WTC11 (cell line): ENCODE measurements around the gene SMIM3. TPM values are rescaled to one million over a fixed set of nuclear protein-coding genes. Genes with fewer than 3 reads are reported as not detected.

Experiments used
- ATAC-seq: fragments of 200-7000 bp; cut with Tn5 transposase; 2 replicates; pipeline ENCODE4 v1.10.0; 2021; ENCODE audit warnings: mild to moderate bottlenecking, moderate library complexity
- CTCF ChIA-PET: fragments of 300-600 bp; sonication (Branson Sonifier 250); formaldehyde crosslinking; loops from one replicate; lab custom pipeline; 2021; ENCODE audit warnings: antibody characterized with exemption; lab: Charles Lee
- POLR2A ChIA-PET: fragments of 350-600 bp; sonication (Branson Sonifier 250); formaldehyde crosslinking; loops from one replicate; lab custom pipeline; 2021; ENCODE audit warnings: antibody characterized with exemption; lab: Charles Lee
- DNase-seq: peaks from one replicate; pipeline ENCODE4 v3.0.0; 2021; ENCODE audit warnings: low spot score
- H3K27ac Mint-ChIP-seq: 2 replicates; pipeline ENCODE4 v1.8.0; 2021; ENCODE audit warnings: mixed read lengths
- H3K27me3 Mint-ChIP-seq: 2 replicates; pipeline ENCODE4 v1.8.0; 2021; ENCODE audit warnings: low read depth, mild to moderate bottlenecking, moderate library complexity, mixed read lengths
- H3K36me3 Mint-ChIP-seq: 2 replicates; pipeline ENCODE4 v1.8.0; 2021; ENCODE audit warnings: mixed read lengths
- H3K4me1 Mint-ChIP-seq: 2 replicates; pipeline ENCODE4 v1.8.0; 2022; ENCODE audit warnings: mixed read lengths
- H3K4me3 Mint-ChIP-seq: 2 replicates; pipeline ENCODE4 v1.8.0; 2021; ENCODE audit warnings: mild to moderate bottlenecking, moderate library complexity, mixed read lengths
- H3K9me3 Mint-ChIP-seq: 2 replicates; pipeline ENCODE4 v1.8.0; 2021; ENCODE audit warnings: mixed read lengths
- CREB1 ChIP-seq: sonication (generic); formaldehyde crosslinking; IDR thresholded peaks from 2 replicates; pipeline ENCODE4 v1.8.0; 2023; ENCODE audit warnings: mild to moderate bottlenecking, missing genetic modification reagents
- CREM ChIP-seq: sonication (generic); formaldehyde crosslinking; IDR thresholded peaks from 2 replicates; pipeline ENCODE4 v1.8.1; 2022; ENCODE audit warnings: mild to moderate bottlenecking, missing genetic modification reagents, moderate library complexity
- HMGA2 ChIP-seq: fragments of 250-450 bp; sonication (Bioruptor Pico); IDR thresholded peaks from 2 replicates; pipeline ENCODE4 v1.4.0; 2021; ENCODE audit warnings: mild to moderate bottlenecking, moderate library complexity
- IRF2 ChIP-seq: sonication (generic); formaldehyde crosslinking; IDR thresholded peaks from 2 replicates; pipeline ENCODE4 v1.8.0; 2022; ENCODE audit warnings: low read depth, missing genetic modification reagents, borderline replicate concordance
- MYBL2 ChIP-seq: sonication (generic); formaldehyde crosslinking; IDR thresholded peaks from 2 replicates; pipeline ENCODE4 v1.8.1; 2023; ENCODE audit warnings: mild to moderate bottlenecking, moderate library complexity, missing genetic modification reagents
- NFATC4 ChIP-seq: fragments of 250-450 bp; sonication (Bioruptor Pico); IDR thresholded peaks from 2 replicates; pipeline ENCODE4 v1.9.0; 2021; ENCODE audit warnings: mild to moderate bottlenecking
- NR1H2 ChIP-seq: sonication (generic); formaldehyde crosslinking; IDR thresholded peaks from 2 replicates; pipeline ENCODE4 v1.9.0; 2021; ENCODE audit warnings: mild to moderate bottlenecking, moderate library complexity, missing genetic modification reagents
- PRRX2 ChIP-seq: fragments of 250-450 bp; sonication (Bioruptor Pico); IDR thresholded peaks from 2 replicates; pipeline ENCODE4 v1.8.0; 2021; ENCODE audit warnings: mild to moderate bottlenecking
- ZNF121 ChIP-seq: sonication (generic); formaldehyde crosslinking; IDR thresholded peaks from 2 replicates; pipeline ENCODE4 v1.8.0; 2023; ENCODE audit warnings: missing genetic modification reagents
- ZNF138 ChIP-seq: sonication (generic); formaldehyde crosslinking; conservative IDR thresholded peaks from 2 replicates; pipeline ENCODE4 v1.8.1; 2022; ENCODE audit warnings: mild to moderate bottlenecking, moderate library complexity, missing genetic modification reagents
- ZNF396 ChIP-seq: fragments of 250-450 bp; sonication (Bioruptor Pico); IDR thresholded peaks from 2 replicates; pipeline ENCODE4 v1.8.0; 2021; ENCODE audit warnings: mild to moderate bottlenecking, moderate library complexity, borderline replicate concordance
- total RNA-seq: library from RNA; stranded (reverse); gene quantifications from 3 replicates; pipeline ENCODE4 v1.2.3, GENCODE V29; 2021
- TF ChIP-seq, protein P1 (sequence below): sonication (generic); formaldehyde crosslinking; IDR thresholded peaks from 2 replicates; pipeline ENCODE4 v1.8.1; 2023; ENCODE audit warnings: mild to moderate bottlenecking, moderate library complexity, missing genetic modification reagents
- TF ChIP-seq, protein P2 (sequence below): fragments of 250-450 bp; sonication (Bioruptor Pico); conservative IDR thresholded peaks from 2 replicates; pipeline ENCODE4 v1.9.0; 2021; ENCODE audit warnings: mild to moderate bottlenecking
- TF ChIP-seq, protein P3 (sequence below): sonication (generic); formaldehyde crosslinking; conservative IDR thresholded peaks from 2 replicates; pipeline ENCODE4 v1.8.1; 2022; ENCODE audit warnings: mild to moderate bottlenecking, missing genetic modification reagents
- TF ChIP-seq, protein P4 (sequence below): sonication (generic); formaldehyde crosslinking; IDR thresholded peaks from 2 replicates; pipeline ENCODE4 v1.8.0; 2022; ENCODE audit warnings: mild to moderate bottlenecking, missing genetic modification reagents
- TF ChIP-seq, protein P5 (sequence below): sonication (generic); formaldehyde crosslinking; IDR thresholded peaks from 2 replicates; pipeline ENCODE4 v1.8.1; 2022; ENCODE audit warnings: missing genetic modification reagents, borderline replicate concordance
- TF ChIP-seq, protein P6 (sequence below): fragments of 250-450 bp; sonication (Bioruptor Pico); IDR thresholded peaks from 2 replicates; pipeline ENCODE4 v1.8.0; 2021; ENCODE audit warnings: mild to moderate bottlenecking
- TF ChIP-seq, protein P7 (sequence below): sonication (generic); formaldehyde crosslinking; IDR thresholded peaks from 2 replicates; pipeline ENCODE4 v1.8.1; 2023; ENCODE audit warnings: mild to moderate bottlenecking, missing genetic modification reagents, borderline replicate concordance

SMIM3 gene
- total RNA-seq, 1 experiment from 2014 or later = 14.1 TPM

DNA sequence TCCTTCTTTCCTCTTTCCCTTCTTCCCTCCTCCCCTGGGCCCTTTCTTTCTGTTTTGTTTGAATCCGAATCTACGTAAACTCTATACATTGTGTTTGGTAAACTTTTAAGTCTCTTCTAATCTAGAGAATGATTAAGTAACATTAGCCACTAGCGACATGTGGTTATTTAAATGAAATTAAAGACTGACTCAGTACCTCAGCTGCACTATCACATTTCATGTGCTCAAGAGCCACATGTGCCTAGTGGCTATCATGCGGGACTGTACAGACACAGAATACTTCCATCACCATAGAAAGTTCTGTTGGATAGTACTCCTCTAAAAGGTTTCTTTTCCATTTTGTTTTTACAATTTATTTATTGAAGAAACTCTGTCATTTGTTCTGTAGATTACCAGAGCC lies 48.7 kb upstream of the SMIM3 start:
- TF ChIP-seq NR1H2 (CRISPR knock-in tag) = no peak
- TF ChIP-seq, protein P1, sequence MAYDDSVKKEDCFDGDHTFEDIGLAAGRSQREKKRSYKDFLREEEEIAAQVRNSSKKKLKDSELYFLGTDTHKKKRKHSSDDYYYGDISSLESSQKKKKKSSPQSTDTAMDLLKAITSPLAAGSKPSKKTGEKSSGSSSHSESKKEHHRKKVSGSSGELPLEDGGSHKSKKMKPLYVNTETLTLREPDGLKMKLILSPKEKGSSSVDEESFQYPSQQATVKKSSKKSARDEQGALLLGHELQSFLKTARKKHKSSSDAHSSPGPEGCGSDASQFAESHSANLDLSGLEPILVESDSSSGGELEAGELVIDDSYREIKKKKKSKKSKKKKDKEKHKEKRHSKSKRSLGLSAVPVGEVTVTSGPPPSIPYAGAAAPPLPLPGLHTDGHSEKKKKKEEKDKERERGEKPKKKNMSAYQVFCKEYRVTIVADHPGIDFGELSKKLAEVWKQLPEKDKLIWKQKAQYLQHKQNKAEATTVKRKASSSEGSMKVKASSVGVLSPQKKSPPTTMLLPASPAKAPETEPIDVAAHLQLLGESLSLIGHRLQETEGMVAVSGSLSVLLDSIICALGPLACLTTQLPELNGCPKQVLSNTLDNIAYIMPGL = no peak
- TF ChIP-seq, protein P2, sequence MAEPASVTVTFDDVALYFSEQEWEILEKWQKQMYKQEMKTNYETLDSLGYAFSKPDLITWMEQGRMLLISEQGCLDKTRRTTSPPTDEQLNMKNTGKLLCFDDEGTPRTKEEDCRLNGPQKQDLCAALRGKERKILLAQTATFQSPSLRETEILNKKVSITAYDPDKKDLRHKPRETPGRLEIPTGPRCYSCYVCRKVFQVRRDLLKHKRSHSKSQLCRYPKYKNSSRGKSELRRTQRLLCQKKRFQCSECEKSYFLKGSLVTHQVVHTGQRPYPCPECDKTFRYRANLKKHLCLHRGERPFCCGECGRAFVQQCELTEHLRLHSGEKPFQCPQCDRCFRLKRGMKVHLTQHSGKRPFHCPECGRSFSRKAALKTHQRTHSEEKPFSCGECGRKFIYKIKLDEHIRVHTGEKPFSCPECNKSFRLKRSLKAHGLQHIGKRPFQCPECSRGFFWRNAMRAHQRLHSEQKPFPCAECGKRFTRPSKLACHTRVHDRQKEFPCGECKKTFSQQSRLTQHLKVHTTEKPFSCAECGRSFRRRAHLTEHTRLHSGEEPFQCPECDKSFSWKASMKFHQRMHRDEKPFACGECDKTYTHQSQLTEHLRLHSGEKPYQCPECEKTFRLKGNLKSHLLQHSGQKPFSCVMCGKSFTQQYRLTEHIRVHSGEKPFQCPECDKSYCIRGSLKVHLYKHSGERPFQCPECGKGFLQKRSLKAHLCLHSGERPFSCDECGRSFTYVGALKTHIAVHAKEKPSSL (CRISPR knock-in tag) = no peak
- TF ChIP-seq NFATC4 (CRISPR knock-in tag) = no peak
- no peak for TF ChIP-seq MYBL2
- TF ChIP-seq, protein P3, sequence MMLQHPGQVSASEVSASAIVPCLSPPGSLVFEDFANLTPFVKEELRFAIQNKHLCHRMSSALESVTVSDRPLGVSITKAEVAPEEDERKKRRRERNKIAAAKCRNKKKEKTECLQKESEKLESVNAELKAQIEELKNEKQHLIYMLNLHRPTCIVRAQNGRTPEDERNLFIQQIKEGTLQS (CRISPR knock-in tag) = no peak
- no peak for TF ChIP-seq IRF2 (CRISPR knock-in tag)
- no peak for TF ChIP-seq HMGA2 (CRISPR knock-in tag)
- TF ChIP-seq, protein P4, sequence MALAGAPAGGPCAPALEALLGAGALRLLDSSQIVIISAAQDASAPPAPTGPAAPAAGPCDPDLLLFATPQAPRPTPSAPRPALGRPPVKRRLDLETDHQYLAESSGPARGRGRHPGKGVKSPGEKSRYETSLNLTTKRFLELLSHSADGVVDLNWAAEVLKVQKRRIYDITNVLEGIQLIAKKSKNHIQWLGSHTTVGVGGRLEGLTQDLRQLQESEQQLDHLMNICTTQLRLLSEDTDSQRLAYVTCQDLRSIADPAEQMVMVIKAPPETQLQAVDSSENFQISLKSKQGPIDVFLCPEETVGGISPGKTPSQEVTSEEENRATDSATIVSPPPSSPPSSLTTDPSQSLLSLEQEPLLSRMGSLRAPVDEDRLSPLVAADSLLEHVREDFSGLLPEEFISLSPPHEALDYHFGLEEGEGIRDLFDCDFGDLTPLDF (CRISPR knock-in tag) = no peak
- TF ChIP-seq, protein P5, sequence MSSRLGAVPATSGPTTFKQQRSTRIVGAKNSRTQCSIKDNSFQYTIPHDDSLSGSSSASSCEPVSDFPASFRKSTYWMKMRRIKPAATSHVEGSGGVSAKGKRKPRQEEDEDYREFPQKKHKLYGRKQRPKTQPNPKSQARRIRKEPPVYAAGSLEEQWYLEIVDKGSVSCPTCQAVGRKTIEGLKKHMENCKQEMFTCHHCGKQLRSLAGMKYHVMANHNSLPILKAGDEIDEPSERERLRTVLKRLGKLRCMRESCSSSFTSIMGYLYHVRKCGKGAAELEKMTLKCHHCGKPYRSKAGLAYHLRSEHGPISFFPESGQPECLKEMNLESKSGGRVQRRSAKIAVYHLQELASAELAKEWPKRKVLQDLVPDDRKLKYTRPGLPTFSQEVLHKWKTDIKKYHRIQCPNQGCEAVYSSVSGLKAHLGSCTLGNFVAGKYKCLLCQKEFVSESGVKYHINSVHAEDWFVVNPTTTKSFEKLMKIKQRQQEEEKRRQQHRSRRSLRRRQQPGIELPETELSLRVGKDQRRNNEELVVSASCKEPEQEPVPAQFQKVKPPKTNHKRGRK (CRISPR knock-in tag) = no peak
- no peak for TF ChIP-seq CREM (CRISPR knock-in tag)
- no peak for TF ChIP-seq ZNF396
- no peak for TF ChIP-seq CREB1 (CRISPR knock-in tag)
- TF ChIP-seq, protein P6, sequence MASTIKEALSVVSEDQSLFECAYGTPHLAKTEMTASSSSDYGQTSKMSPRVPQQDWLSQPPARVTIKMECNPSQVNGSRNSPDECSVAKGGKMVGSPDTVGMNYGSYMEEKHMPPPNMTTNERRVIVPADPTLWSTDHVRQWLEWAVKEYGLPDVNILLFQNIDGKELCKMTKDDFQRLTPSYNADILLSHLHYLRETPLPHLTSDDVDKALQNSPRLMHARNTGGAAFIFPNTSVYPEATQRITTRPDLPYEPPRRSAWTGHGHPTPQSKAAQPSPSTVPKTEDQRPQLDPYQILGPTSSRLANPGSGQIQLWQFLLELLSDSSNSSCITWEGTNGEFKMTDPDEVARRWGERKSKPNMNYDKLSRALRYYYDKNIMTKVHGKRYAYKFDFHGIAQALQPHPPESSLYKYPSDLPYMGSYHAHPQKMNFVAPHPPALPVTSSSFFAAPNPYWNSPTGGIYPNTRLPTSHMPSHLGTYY (CRISPR knock-in tag) = no peak
- TF ChIP-seq, protein P7, sequence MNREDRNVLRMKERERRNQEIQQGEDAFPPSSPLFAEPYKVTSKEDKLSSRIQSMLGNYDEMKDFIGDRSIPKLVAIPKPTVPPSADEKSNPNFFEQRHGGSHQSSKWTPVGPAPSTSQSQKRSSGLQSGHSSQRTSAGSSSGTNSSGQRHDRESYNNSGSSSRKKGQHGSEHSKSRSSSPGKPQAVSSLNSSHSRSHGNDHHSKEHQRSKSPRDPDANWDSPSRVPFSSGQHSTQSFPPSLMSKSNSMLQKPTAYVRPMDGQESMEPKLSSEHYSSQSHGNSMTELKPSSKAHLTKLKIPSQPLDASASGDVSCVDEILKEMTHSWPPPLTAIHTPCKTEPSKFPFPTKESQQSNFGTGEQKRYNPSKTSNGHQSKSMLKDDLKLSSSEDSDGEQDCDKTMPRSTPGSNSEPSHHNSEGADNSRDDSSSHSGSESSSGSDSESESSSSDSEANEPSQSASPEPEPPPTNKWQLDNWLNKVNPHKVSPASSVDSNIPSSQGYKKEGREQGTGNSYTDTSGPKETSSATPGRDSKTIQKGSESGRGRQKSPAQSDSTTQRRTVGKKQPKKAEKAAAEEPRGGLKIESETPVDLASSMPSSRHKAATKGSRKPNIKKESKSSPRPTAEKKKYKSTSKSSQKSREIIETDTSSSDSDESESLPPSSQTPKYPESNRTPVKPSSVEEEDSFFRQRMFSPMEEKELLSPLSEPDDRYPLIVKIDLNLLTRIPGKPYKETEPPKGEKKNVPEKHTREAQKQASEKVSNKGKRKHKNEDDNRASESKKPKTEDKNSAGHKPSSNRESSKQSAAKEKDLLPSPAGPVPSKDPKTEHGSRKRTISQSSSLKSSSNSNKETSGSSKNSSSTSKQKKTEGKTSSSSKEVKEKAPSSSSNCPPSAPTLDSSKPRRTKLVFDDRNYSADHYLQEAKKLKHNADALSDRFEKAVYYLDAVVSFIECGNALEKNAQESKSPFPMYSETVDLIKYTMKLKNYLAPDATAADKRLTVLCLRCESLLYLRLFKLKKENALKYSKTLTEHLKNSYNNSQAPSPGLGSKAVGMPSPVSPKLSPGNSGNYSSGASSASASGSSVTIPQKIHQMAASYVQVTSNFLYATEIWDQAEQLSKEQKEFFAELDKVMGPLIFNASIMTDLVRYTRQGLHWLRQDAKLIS = no peak
- no peak for TF ChIP-seq ZNF121
- TF ChIP-seq ZNF138 = no peak
- no peak for TF ChIP-seq PRRX2 (CRISPR knock-in tag)
- Mint-ChIP-seq H3K36me3 (peaks cover 57% of the 10 kb centered on the region), H3K27me3 (no peaks in the 10 kb centered on the region), H3K4me3 (no peak overlapping the region), H3K27ac (no peak overlapping the region), H3K9me3 (peaks cover 5% of the 10 kb centered on the region; the same call in 1 of the 2 replicates), H3K4me1 (no peaks in the 10 kb centered on the region)
- POLR2A ChIA-PET = no interaction called here
- ATAC-seq (no peak), DNase-seq (no peak)
- CTCF ChIA-PET = no interaction called here
